Sciatic nerve (tissue), 2 donors: Measurements from ENCODE around the gene VPS13D. TPM values are rescaled to one million over a fixed set of nuclear protein-coding genes. Genes with fewer than 3 reads are reported as not detected.

ENCODE experiments used
- ATAC-seq: fragments of 200-7000 bp; cut with Tn5 transposase; one replicate; pipeline ENCODE4 v1.9.1; 2020; ENCODE audit warnings: mild to moderate bottlenecking, moderate library complexity
- DNase-seq: peaks from one replicate; pipeline ENCODE4 v3.0.0-alpha.2; 2020; ENCODE audit warnings: low spot score
- intact Hi-C: fragments of 100-400 bp; cut with DNase I; formaldehyde crosslinking; loops from one replicate; pipeline ENCODE4 v1.14.2; 2022
- total RNA-seq: library from RNA; stranded (reverse); fragmentation: NEBNext Ultra II Directional; extraction: Animal tissue kit (Norgen Biotek cat#: 25700); gene quantifications from one replicate; pipeline ENCODE4 v1.2.1, GENCODE V29; 2021
- donor health status: DM: no; HTN: no; CAD: no.
- donor health status: DM: no; HTN: no; CAD: no.

Gene VPS13D
- total RNA-seq, 1 donor from 2014 or later, result 123 TPM

- DNase-seq (no peak), ATAC-seq (peak; percentile 77)
- intact Hi-C loops, result no loop called here
These were observed 33.0 kb upstream of the VPS13D start for GRCh38 chr1:12196641-12197482.

- DNase-seq, result no peak
- no peak for ATAC-seq
- intact Hi-C loops, result no loop called here
These were observed 32.3 kb upstream of the VPS13D start for GRCh38 chr1:12197483-12197880.

GRCh38 chr1:12200208-12200607 is 29.6 kb upstream of the VPS13D start:
- intact Hi-C loops, result no loop called here

GRCh38 chr1:12201352-12202189 is 28.3 kb upstream of the VPS13D start:
- no peak for DNase-seq
- no peak for ATAC-seq
- intact Hi-C loops, result no loop called here

More at GRCh38 chr1:12200208-12200607, 29.6 kb upstream of the VPS13D start:
- ATAC-seq (no peak), DNase-seq (no peak)

GRCh38 chr1:12202190-12202497 is 27.7 kb upstream of the VPS13D start:
- ATAC-seq, result no peak
- intact Hi-C loops, result no loop called here

GRCh38 chr1:12202577-12202976 is 27.3 kb upstream of the VPS13D start:
- intact Hi-C loops, result no loop called here
- DNase-seq (no peak), ATAC-seq (no peak)

More at GRCh38 chr1:12202190-12202497, 27.7 kb upstream of the VPS13D start:
- no peak for DNase-seq

GRCh38 chr1:12203216-12204007 is 26.4 kb upstream of the VPS13D start:
- intact Hi-C loops, result no loop called here
- ATAC-seq, result no peak
- DNase-seq, result no peak

- DNase-seq (no peak), ATAC-seq (no peak)
- intact Hi-C loops, result no loop called here
These were observed 25.7 kb upstream of the VPS13D start for GRCh38 chr1:12204140-12204539.

GRCh38 chr1:12204754-12205658 is 24.8 kb upstream of the VPS13D start:
- ATAC-seq (no peak), DNase-seq (no peak)
- intact Hi-C loops, result no loop called here

- intact Hi-C loops, result no loop called here
- ATAC-seq (no peak), DNase-seq (no peak)
These were observed 23.6 kb upstream of the VPS13D start for GRCh38 chr1:12206238-12206637.

- ATAC-seq (no peak), DNase-seq (no peak)
- intact Hi-C loops, result no loop called here
These were observed 22.9 kb upstream of the VPS13D start for GRCh38 chr1:12206792-12207424.

- ATAC-seq, result peak; percentile 14
- intact Hi-C loops, result loop anchor here (2.0 kb wide), 1 partner anchor 81 kb away; no protein-coding TSS in a partner anchor
- DNase-seq, result no peak
These were observed 21.6 kb upstream of the VPS13D start for GRCh38 chr1:12208271-12208670.

- ATAC-seq, result peak; percentile 88
These were observed 20.9 kb upstream of the VPS13D start for GRCh38 chr1:12208764-12209494.

GRCh38 chr1:12209495-12209832 is 20.4 kb upstream of the VPS13D start:
- intact Hi-C loops, result loop anchor here (2.0 kb wide), 1 partner anchor 83 kb away; no protein-coding TSS in a partner anchor
- no peak for ATAC-seq
- no peak for DNase-seq

More at GRCh38 chr1:12208764-12209494, 20.9 kb upstream of the VPS13D start:
- intact Hi-C loops, result loop anchor here (2.0 kb wide), 1 partner anchor 82 kb away; no protein-coding TSS in a partner anchor
- peak; percentile 94 for DNase-seq

- ATAC-seq (no peak), DNase-seq (no peak)
- intact Hi-C loops, result no loop called here
These were observed 14.5 kb upstream of the VPS13D start for GRCh38 chr1:12215118-12215961.

- no peak for DNase-seq
- intact Hi-C loops, result no loop called here
- no peak for ATAC-seq
These were observed 10.0 kb upstream of the VPS13D start for GRCh38 chr1:12219800-12220199.
